Retinal pigment epithelial cell (primary cell): ENCODE measurements around the gene DMD.

Source experiments
- DNase-seq: peaks from one replicate; pipeline ENCODE4 v3.0.0-alpha.2; 2010; ENCODE audit warnings: low read depth
- H3K4me3 ChIP-seq: 2 replicates; pipeline ENCODE4 v1.5.1; 2011; ENCODE audit warnings: mild to moderate bottlenecking, low read length, control low read depth, moderate library complexity
- CTCF ChIP-seq: conservative IDR thresholded peaks from 2 replicates; pipeline ENCODE4 v1.5.1; 2011; ENCODE audit warnings: low read depth, low read length, control low read depth, inconsistent platforms

The DMD gene

DNA sequence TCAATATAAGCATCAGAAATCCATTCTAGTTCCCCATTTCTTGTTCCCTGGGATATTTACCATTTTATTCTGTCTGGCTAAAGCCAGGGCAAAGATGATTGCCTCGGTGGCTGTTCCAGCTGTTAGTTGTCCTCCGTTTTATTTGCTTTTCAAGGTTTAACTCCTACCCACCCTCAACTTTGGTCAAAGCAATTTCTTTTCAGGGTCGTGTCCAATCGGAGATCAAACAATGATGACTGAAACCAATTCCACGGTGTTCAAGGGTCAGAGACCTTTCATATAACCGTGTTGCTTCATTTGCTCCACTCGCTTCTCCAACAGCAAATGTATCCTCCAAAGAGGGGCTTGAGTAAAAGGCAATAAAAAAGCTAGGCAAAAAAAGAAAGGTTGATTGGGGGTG, 1946.0 kb downstream of the DMD start:
- peak overlapping the region; percentile 68 for H3K4me3 ChIP-seq
- no peak for TF ChIP-seq CTCF
- DNase-seq: no peak

GRCh38 chrX:31260351-31260750, 1951.0 kb downstream of the DMD start:
- no peak for DNase-seq
- H3K4me3 ChIP-seq: no peak overlapping the region
- TF ChIP-seq CTCF: no peak

DNA sequence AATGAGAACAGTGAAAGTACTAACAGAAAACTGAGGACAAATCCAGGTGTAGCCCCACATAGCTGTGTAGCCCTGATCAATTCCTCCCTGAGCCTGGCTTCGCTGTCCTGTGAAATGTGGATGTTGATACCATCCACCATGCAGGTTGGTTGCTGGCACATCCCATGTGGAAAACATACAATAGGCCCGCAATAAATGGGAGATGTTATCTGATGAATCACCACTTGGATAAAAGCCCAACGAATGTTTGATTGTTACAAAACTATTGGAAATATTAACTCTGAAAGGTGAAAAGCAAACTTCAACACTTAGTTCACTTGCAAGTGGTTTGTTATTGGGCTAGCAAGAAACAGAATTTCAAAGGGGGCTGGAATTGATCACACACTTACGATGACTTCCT, 1953.2 kb downstream of the DMD start:
- DNase-seq: no peak
- no peak overlapping the region for H3K4me3 ChIP-seq
- no peak for TF ChIP-seq CTCF

DNA sequence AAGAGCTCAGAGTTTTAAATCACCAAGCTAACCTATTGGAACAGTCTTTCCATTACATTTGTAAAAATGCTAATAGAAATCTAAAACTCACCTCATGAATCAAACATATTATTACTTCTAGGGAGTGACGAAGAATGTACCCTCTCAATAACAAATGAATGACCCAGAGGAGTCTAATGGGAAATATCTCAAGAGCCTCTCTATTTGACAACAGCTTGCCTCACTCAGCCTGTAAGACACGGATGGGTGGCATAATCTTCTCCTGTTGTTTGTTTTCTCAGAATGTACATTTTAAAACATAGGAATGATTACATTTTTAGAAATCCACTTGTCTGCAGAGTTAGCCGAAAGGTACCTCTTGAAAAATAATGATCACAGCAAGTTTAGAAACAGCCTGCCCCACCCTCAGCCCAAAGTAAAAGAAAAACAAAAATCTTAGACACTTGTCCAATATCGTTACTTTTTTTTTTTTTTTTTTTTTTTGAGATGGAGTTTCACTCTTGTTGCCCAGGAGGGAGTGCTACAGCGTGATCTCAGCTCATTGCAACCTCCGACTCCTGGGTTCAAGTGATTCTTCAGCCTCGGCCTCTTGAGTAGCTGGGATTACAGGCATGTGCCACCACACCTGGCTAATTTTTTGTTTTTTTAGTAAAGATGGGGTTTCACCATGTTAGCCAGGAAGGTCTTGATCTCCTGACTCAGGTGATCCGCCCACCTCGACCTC, 1955.9 kb downstream of the DMD start:
- TF ChIP-seq CTCF: no peak

DNA sequence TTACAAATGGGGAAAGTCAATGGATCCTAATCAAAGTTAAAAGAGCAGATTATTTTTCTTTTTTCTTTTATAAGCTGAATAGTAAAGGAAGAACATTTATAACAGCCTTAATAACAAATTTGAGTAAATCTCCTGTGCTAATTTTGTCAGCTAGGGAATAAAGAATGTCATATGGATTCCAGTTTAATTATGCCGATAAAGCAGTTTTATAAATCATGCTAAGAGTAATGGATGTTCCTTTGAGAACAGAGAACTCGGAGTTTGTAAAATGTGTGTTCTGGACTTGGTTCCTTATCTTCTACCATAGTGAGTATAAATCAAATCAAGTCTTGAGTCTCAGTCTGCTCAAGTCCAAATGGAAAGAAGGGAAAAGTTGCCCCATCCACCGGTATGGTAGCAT, 1959.2 kb downstream of the DMD start:
- no peak for TF ChIP-seq CTCF
- DNase-seq: no peak
- H3K4me3 ChIP-seq: no peak overlapping the region

More for the DNA sequence above, 1955.9 kb downstream of the DMD start:
- no peak for DNase-seq
- H3K4me3 ChIP-seq: no peak overlapping the region

GRCh38 chrX:31251336-31251735, 1960.0 kb downstream of the DMD start:
- DNase-seq: no peak
- TF ChIP-seq CTCF: no peak
- H3K4me3 ChIP-seq: no peak overlapping the region

GRCh38 chrX:31245714-31246113, 1965.6 kb downstream of the DMD start:
- no peak overlapping the region for H3K4me3 ChIP-seq
- no peak for TF ChIP-seq CTCF
- DNase-seq: no peak
